ENCODE data around the gene LLCFC1.
A peak's percentile ranks its signal among the peaks of the same experiment; 100 is the strongest.

LLCFC1 gene

DNA sequence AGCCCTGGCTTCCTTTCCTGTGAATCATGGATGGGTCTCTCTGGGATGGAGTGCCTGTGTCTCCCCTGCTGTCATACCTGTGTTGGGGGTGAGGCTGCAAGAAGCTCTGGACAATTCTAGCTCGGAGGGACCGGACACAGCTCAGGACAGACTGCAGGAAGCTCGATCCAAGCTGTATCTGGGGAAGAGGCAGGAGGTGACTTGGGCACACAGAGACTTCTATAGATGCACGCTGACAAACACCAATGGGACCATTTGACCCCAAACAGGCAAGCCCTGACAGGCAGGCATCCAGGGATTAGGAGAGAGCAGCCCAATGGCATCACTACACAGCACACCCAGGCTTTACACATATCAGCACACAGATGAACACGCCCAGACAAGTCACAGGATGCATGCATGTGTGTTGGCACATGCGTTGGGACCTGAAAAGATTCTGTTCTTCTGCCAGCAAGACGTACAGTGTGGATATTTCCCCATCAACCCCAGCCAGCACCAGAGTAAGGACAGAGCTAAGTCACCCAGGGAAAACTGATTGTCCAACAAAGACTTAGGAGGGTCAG is 4.5 kb downstream of the LLCFC1 start:
- TF ChIP-seq, protein P1, sequence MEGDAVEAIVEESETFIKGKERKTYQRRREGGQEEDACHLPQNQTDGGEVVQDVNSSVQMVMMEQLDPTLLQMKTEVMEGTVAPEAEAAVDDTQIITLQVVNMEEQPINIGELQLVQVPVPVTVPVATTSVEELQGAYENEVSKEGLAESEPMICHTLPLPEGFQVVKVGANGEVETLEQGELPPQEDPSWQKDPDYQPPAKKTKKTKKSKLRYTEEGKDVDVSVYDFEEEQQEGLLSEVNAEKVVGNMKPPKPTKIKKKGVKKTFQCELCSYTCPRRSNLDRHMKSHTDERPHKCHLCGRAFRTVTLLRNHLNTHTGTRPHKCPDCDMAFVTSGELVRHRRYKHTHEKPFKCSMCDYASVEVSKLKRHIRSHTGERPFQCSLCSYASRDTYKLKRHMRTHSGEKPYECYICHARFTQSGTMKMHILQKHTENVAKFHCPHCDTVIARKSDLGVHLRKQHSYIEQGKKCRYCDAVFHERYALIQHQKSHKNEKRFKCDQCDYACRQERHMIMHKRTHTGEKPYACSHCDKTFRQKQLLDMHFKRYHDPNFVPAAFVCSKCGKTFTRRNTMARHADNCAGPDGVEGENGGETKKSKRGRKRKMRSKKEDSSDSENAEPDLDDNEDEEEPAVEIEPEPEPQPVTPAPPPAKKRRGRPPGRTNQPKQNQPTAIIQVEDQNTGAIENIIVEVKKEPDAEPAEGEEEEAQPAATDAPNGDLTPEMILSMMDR (IDR thresholded peaks at IDR 0.05; ENCODE audit: borderline replicate concordance, extremely low read depth, low read length, poor library complexity, severe bottlenecking) = no peak
- TF ChIP-seq EZH2 (IDR thresholded peaks at IDR 0.05; ENCODE audit: borderline replicate concordance, low read depth, low read length, severe bottlenecking) = no peak
- DNase-seq = no peak
- no peaks in the 10 kb centered on the region for H3K9me3 ChIP-seq (ENCODE audit: insufficient read depth, low read length, severe bottlenecking)
- no peaks in the 10 kb centered on the region for H3K79me2 ChIP-seq (ENCODE audit: insufficient read depth, low read length)
- H3K9ac ChIP-seq (ENCODE audit: low read depth, low read length) = no peak overlapping the region
- no peaks in the 10 kb centered on the region for H4K20me1 ChIP-seq (ENCODE audit: insufficient read depth, low read length)
- H2AFZ ChIP-seq (ENCODE audit: low read depth, low read length) = no peak overlapping the region
- ATAC-seq (ENCODE audit: insufficient read depth, low read depth) = no peak
- H3K4me3 ChIP-seq (ENCODE audit: low read depth in 1 of 2, low read length in 2 of 2) = no peak overlapping the region
- H3K4me1 ChIP-seq (ENCODE audit: insufficient read depth, low read length) = no peaks in the 10 kb centered on the region
- no peaks in the 10 kb centered on the region for H3K27me3 ChIP-seq (ENCODE audit: insufficient read depth, low read length, poor library complexity)
- H3K36me3 ChIP-seq (ENCODE audit: insufficient read depth, low read length) = no peaks in the 10 kb centered on the region
- H3K4me2 ChIP-seq (ENCODE audit: insufficient read depth, low read length) = no peak overlapping the region
- no peak overlapping the region for H3K27ac ChIP-seq (ENCODE audit: low read length)

DNA sequence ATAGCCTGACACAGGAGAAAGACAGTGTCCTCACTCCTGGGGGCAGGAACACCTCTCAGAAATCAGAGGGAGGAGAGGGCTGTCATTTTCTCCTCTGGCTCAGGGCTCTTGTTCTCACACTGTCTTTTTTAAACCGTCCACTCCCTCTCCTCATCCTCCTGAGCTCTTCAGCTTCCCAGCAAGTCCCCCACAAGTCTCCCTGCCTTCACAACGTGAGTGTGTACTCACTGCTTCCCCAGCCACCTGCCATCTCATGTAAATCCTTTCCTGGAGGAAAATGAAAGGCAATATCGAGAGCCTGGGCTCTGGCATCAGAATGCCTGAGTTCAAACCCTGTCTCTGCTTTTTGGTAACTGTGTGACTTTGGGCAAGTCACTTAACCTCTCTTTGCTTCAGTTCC is 5.7 kb downstream of the LLCFC1 start:
- Histone ChIP-seq H3K4me1 (ENCODE audit: insufficient read depth, low read length) (no peaks in the 10 kb centered on the region), H3K27me3 (ENCODE audit: insufficient read depth, low read length, poor library complexity) (no peaks in the 10 kb centered on the region), H3K27ac (ENCODE audit: low read length) (no peak overlapping the region), H3K9me3 (ENCODE audit: insufficient read depth, low read length, severe bottlenecking) (no peaks in the 10 kb centered on the region), H2AFZ (ENCODE audit: low read depth, low read length) (no peak overlapping the region), H3K79me2 (ENCODE audit: insufficient read depth, low read length) (no peaks in the 10 kb centered on the region), H3K4me3 (ENCODE audit: low read depth in 1 of 2, low read length in 2 of 2) (no peak overlapping the region), H4K20me1 (ENCODE audit: insufficient read depth, low read length) (no peaks in the 10 kb centered on the region), H3K4me2 (ENCODE audit: insufficient read depth, low read length) (no peak overlapping the region), H3K9ac (ENCODE audit: low read depth, low read length) (no peak overlapping the region), H3K36me3 (ENCODE audit: insufficient read depth, low read length) (no peaks in the 10 kb centered on the region)
- DNase-seq = no peak
- ATAC-seq (ENCODE audit: insufficient read depth, low read depth) = no peak
- no peak for TF ChIP-seq EZH2 (IDR thresholded peaks at IDR 0.05; ENCODE audit: borderline replicate concordance, low read depth, low read length, severe bottlenecking)
- TF ChIP-seq, protein P1 (IDR thresholded peaks at IDR 0.05; ENCODE audit: borderline replicate concordance, extremely low read depth, low read length, poor library complexity, severe bottlenecking) = no peak

DNA sequence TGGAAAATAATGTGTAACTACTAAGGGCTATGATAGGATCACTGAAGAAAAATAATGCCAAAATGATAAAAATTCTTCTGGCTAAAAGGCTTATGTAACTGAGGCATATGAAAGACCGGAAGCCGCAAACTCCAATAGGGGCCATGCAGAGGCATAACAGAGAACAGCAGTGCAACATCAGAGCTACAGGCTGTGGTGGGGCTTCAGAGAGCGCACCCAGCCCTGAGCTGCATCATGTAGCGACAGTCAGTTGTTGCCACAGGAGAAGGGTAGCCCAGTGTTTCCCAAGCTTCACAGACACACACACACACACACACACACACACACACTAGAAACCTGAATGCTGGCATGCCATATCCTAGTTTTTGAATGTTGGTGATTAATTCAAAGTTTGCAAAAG is 9.3 kb downstream of the LLCFC1 start:
- Histone ChIP-seq H3K79me2 (ENCODE audit: insufficient read depth, low read length) (no peaks in the 10 kb centered on the region), H3K27me3 (ENCODE audit: insufficient read depth, low read length, poor library complexity) (no peaks in the 10 kb centered on the region), H3K27ac (ENCODE audit: low read length) (no peak overlapping the region), H3K9ac (ENCODE audit: low read depth, low read length) (no peak overlapping the region), H3K4me2 (ENCODE audit: insufficient read depth, low read length) (no peak overlapping the region), H3K4me1 (ENCODE audit: insufficient read depth, low read length) (no peaks in the 10 kb centered on the region), H4K20me1 (ENCODE audit: insufficient read depth, low read length) (no peaks in the 10 kb centered on the region), H3K4me3 (ENCODE audit: low read depth in 1 of 2, low read length in 2 of 2) (no peak overlapping the region), H2AFZ (ENCODE audit: low read depth, low read length) (no peak overlapping the region), H3K36me3 (ENCODE audit: insufficient read depth, low read length) (no peaks in the 10 kb centered on the region), H3K9me3 (ENCODE audit: insufficient read depth, low read length, severe bottlenecking) (no peaks in the 10 kb centered on the region)
- DNase-seq = no peak
- TF ChIP-seq, protein P1 (IDR thresholded peaks at IDR 0.05; ENCODE audit: borderline replicate concordance, extremely low read depth, low read length, poor library complexity, severe bottlenecking) = no peak
- TF ChIP-seq EZH2 (IDR thresholded peaks at IDR 0.05; ENCODE audit: borderline replicate concordance, low read depth, low read length, severe bottlenecking) = no peak
- peak; percentile 58; the same call in 2 of the 3 replicates for ATAC-seq (ENCODE audit: insufficient read depth, low read depth)

DNA sequence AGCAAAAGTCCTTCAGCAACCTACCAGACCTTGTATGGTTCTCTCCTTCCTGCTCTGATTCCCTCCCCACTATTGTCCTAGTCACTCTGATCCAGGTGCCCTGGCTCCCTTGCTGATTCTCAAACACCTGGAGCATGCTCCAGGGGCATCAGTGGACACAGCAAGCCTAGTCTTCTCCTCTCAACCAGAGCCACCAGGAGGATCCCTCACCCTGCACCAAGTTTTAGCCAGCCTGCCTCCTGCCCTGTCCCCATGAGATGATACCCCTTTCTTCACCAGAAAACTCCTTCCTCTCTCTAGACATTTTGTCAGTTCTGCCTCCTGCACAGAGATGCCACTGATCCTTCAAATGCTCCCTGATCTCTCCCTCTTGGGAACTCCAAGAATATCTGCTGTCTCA is 11.0 kb downstream of the LLCFC1 start:
- Histone ChIP-seq H3K4me2 (ENCODE audit: insufficient read depth, low read length) (no peak overlapping the region), H3K9ac (ENCODE audit: low read depth, low read length) (no peak overlapping the region), H3K4me3 (ENCODE audit: low read depth in 1 of 2, low read length in 2 of 2) (no peak overlapping the region), H3K36me3 (ENCODE audit: insufficient read depth, low read length) (no peaks in the 10 kb centered on the region), H2AFZ (ENCODE audit: low read depth, low read length) (no peak overlapping the region), H3K27ac (ENCODE audit: low read length) (no peak overlapping the region), H3K9me3 (ENCODE audit: insufficient read depth, low read length, severe bottlenecking) (peaks cover 9% of the 10 kb centered on the region), H3K4me1 (ENCODE audit: insufficient read depth, low read length) (no peaks in the 10 kb centered on the region), H4K20me1 (ENCODE audit: insufficient read depth, low read length) (no peaks in the 10 kb centered on the region), H3K27me3 (ENCODE audit: insufficient read depth, low read length, poor library complexity) (no peaks in the 10 kb centered on the region), H3K79me2 (ENCODE audit: insufficient read depth, low read length) (no peaks in the 10 kb centered on the region)
- DNase-seq (no peak), ATAC-seq (ENCODE audit: insufficient read depth, low read depth) (no peak)
- TF ChIP-seq, protein P1 (IDR thresholded peaks at IDR 0.05; ENCODE audit: borderline replicate concordance, extremely low read depth, low read length, poor library complexity, severe bottlenecking) = no peak
- TF ChIP-seq EZH2 (IDR thresholded peaks at IDR 0.05; ENCODE audit: borderline replicate concordance, low read depth, low read length, severe bottlenecking) = no peak

Measured in DND-41 (cell line).